GM19467 (cell line): ENCODE measurements around the gene ADAMTS19.
A peak's percentile ranks its signal among the peaks of the same experiment; 100 is the strongest.
"Not testable (repeated sequence)": the region's sequence is repeated elsewhere in the genome, so short reads cannot be mapped to it uniquely, and the experiment has no call there.

Experiments used
- ATAC-seq: cut with Tn5 transposase; IDR thresholded peaks from one replicate; pipeline ENCODE4 v1.9.1; 2021; ENCODE audit warnings: mild to moderate bottlenecking, moderate library complexity; ENCODE audit not compliant: unreplicated experiment

ADAMTS19 gene

GRCh38 chr5:129572060-129572459, 112.0 kb downstream of the ADAMTS19 start:
- ATAC-seq = no peak

DNA sequence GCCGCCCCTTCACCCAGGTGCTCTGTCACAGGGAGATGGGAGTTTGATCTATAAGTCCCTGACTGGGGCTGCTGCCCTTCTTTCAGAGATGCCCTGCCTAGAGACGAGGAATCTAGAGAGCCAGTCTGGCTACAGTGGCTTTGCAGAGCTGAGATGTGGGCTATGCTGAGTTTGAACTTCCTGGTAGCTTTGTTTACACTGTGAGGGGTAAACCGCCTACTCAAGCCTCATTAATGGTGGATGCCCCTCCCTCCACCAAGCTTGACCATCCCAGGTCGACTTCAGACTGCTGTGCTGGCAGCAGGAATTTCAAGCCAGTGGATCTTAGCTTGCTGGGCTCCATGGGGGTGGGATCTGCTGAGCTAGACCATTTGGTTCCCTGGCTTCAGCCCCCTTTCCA, 124.4 kb downstream of the ADAMTS19 start:
- ATAC-seq = not testable (repeated sequence)

DNA sequence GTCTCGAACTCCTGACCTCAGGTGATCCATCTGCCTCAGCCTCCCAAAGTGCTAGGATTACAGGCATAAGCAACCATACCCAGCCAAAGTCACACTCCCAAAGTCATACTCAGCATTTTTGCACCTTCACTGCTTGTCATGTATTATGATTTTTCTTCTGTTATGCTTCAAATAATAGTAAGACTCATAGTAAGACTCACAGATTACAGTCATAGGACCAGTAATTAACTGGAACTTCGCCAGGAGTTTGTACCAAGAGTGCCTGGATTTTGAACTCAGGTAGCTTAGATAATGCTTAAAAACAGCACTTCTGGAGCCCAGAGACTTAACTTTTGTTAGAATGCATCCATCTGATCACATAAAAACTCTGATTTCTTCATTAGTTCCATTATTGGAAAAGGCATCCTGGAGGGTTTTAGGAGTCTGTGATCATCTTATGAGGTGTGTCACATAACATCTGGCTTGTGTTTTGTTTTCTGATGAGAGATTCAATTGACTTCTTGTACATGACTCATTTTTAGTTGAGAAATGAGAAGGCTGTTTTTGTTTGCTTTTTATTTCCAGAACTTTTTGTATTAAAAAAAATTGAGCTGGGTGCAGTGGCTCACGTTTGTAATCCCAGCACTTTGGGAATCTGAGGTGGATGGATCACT, 131.5 kb downstream of the ADAMTS19 start:
- ATAC-seq = no peak

- no peak for ATAC-seq
Observed at GRCh38 chr5:129593525-129593924, 133.4 kb downstream of the ADAMTS19 start.

DNA sequence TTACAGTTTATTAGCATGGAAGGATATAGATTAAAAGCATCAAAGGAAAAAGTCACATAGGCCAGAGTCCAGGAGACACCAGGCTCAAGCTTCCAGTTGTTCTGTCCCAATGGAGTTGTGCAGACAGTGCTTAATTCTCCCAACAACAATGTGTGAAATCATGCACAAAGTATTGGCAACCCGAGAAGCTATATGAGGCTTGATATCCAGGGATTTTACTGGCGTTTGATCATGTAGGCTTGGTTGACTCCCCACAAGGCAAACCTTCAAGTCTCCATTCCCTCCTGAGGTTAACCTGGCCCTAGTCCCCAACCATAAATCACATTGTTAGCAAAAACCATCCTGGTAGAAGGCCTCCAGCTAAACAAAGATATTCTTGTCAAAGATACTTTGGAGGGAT, 141.5 kb downstream of the ADAMTS19 start:
- no peak for ATAC-seq

DNA sequence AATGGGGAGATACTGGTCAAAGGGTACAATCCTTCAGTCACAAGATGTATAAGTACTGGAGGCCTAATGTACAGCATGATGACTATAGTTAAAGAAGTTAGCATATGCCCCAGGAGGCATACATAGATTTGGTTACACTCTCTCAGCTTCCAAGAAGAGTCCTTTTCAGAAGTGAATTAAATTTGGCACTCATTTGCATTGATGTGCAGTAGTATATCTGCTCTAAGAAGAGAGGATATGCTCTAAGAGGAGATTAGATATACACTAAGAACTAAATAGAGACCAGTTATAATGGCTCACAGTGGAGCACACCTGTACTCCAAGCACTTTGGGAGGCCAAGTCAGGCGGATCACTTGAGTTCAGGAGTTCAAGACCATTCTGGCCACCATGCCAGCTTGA, 148.3 kb downstream of the ADAMTS19 start:
- ATAC-seq = no peak

DNA sequence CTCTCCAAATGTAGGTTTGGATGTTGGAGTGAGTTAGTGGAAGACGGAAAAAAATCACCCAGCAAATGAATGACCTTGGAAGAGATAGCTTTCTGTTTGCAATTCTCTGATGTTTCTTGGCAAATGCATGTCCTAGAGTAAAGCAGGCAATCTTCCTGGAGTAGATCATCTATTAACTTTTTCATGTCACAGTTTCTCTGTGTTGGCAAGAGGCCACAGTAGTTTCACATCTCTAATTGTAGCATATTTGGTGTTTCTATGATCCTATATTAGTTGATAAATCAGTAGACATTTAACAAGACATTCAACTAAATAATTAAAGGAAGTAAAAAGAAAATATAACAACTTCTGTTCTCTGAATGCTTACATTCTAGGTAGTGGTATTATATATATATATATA, 149.6 kb downstream of the ADAMTS19 start:
- peak; percentile 74 for ATAC-seq

GRCh38 chr5:129616517-129616916, 156.4 kb downstream of the ADAMTS19 start:
- ATAC-seq = no peak

GRCh38 chr5:129617206-129617605, 157.1 kb downstream of the ADAMTS19 start:
- ATAC-seq = no peak

- ATAC-seq = no peak
Observed at GRCh38 chr5:129619782-129620181, 159.7 kb downstream of the ADAMTS19 start.

DNA sequence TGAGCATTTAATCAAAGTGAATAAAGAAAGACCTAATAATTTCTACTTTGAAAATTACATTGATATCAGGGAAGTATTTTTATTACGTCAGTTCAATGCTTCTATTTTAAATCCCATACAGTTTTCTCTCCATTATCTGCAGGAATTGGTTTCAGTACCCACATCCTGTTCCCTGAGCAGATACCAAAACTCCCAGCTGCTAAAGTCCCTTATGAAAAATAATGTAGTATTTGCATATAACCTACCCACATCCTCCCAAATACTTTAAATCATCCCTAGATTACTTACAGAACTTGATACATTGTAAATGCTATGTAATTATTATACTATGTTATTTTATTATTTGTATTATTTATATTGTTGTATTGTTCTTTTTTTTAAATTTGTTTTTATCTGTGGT, 162.4 kb downstream of the ADAMTS19 start:
- ATAC-seq = no peak

DNA sequence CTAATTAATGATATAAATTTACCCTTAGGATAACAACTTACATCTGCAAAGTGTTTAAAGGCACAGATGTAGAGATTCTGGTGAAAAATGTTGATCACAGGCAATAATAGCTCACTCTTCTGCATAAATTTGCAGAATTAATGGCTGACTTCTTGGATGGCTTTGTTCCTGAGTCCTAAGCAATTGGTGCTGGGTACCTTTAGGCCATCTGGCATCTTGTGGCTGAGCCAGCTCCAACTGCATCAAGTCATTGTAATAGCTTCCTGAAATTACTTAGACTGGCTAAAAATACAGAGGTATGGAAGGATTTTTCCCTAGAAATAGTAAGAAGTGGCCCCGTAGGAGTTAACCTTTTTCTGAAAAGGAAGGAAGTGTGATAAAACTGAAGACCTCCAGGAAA, 169.5 kb downstream of the ADAMTS19 start:
- no peak for ATAC-seq

- ATAC-seq = no peak
Observed at GRCh38 chr5:129630101-129630500, 170.0 kb downstream of the ADAMTS19 start.

DNA sequence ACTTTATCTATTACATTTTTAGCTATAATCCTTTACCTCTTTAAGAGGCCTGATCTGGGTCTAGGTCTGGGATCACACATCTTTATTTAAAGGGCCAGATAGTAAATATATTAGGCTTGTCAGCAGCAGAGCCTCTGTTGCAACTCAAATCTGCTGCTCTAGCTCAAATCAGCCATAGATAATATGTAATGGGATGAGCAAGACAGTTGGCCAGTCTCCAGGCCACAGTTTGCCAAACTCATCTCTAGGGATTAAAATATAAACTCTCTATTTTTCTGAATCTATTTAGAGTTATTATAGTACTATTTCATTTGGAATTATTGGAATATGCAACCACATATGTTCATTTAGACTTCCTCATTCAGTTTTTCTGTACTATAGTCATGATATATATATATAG, 171.9 kb downstream of the ADAMTS19 start:
- no peak for ATAC-seq

DNA sequence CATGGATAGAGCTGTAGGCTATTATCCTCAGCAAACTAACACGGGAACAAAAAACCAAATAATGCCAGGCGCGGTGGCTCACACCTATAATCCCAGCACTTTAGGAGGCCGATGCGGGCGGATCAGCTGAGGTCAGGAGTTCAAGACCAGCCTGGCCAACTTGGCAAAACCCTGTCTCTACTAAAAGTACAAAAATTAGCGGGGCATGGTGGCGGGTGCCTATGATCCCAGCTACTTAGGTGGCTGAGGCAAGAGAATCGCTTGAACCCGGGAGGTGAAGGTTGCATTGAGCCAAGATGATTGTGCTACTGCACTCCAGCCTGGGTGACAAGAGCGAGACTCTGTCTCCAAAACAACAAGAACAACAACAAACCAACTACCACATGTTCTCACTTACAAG, 177.4 kb downstream of the ADAMTS19 start:
- not testable (repeated sequence) for ATAC-seq

GRCh38 chr5:129639331-129639730, 179.2 kb downstream of the ADAMTS19 start:
- no peak for ATAC-seq

DNA sequence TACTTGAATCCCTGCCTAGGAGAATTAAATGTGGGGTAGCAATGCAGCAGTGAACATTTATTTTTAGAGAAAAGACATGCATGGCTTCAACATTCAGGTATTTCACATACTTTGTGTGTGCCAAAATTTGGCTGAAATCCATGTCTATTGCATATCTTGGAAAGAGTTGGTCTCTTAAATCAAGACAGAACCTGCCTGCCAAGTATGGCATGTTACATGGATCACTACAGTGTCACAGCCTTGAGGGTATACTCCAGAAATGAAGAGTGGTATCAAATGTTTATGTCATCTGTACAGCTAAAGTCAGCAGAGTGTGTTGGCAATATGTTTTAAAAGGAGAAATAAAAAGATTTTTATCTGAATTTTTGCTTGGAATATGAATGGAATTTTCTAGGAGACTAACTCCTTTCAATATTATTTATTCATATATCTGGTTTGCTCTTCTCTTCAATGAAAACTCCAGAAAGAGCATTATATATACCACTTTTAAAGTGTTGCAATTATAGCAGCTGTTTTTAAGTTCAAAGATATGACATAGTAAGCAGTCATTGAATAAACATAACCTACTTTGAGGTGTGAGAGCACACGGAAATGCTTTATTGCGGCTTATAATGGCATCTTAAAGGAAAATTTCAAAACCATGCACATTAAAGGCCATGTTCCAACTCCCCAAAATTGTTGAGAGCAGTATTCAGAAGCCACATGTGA, 192.4 kb downstream of the ADAMTS19 start:
- no peak for ATAC-seq

DNA sequence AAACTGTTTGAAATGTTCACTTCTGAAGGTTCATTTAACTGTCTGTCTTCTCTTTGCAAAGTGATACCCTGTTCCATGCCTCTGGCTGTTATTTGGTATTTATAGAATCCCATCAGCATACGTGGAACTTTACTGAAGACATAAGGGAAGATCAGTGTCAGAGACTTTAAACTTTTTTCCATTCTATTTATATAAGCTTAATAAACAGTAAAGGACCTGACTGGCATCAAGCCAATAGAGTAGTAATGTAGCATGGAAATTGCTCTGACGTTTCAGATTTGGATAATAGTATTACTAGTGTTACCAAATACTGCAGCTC, 192.9 kb downstream of the ADAMTS19 start:
- no peak for ATAC-seq

GRCh38 chr5:129653442-129653841, 193.3 kb downstream of the ADAMTS19 start:
- no peak for ATAC-seq

DNA sequence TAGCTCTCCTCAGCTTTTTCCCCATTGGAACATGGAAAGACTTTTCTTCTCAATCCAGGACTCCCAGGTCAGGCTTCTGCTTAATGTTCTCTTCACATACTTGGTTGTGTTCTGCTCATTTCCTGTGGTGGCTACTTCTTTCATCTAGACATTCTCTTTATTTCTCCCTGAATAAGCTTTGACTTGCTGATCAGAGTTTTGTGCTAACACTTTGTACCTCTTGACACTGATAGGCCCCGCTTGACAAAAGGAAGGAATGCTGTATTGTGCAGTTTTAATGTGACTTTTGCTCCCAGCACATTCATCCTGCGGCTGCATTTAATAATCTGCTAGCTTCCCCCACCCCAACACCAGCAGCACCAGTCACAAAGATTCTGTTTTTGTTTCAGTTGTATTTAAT, 196.9 kb downstream of the ADAMTS19 start:
- no peak for ATAC-seq

DNA sequence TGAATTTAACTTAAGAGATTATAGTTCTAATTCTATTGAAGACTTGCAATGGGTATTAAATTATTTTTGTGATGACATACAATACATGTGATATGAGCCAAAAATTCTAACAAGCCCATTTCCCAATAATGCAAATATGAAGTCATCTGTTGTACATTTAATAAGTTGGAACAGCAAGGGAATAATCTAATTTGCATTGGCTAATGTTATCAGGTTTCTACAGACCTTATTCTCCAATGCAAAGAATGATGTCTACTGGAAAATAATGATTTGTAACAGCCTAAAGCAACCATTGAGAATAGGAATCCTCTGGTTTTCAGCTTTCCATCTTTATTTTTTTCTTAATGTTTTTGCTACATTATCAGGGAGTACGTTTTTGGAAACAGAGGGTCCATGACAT, 198.7 kb downstream of the ADAMTS19 start:
- no peak for ATAC-seq

GRCh38 chr5:129661366-129662035, 201.4 kb downstream of the ADAMTS19 start:
- no peak for ATAC-seq
